Activated CD8-positive, alpha-beta memory T cell treated with anti-CD3 and anti-CD28 coated beads for 36 hours (primary cell): Measurements from ENCODE around the gene PTPRM. TPM values are rescaled to one million over a fixed set of nuclear protein-coding genes. Genes with fewer than 3 reads are reported as not detected.

Experiments used
- CTCF ChIA-PET: fragments of 350-600 bp; sonication (Branson Sonifier 250); formaldehyde crosslinking; loops from one replicate; lab custom pipeline; 2021; ENCODE audit warnings: antibody characterized with exemption; lab: Charles Lee
- POLR2A ChIA-PET: fragments of 350-600 bp; sonication (Branson Sonifier 250); formaldehyde crosslinking; loops from one replicate; lab custom pipeline; 2021; ENCODE audit warnings: antibody characterized with exemption; lab: Charles Lee
- total RNA-seq, 2 experiments: library from RNA; stranded (reverse); gene quantifications; one replicate each; pipeline ENCODE4 v1.2.3, GENCODE V29; 2021

PTPRM gene
- total RNA-seq, 2 experiments from 2014 or later, result 3.5 to 4.1 TPM

GRCh38 chr18:7901657-7902056 lies 334.5 kb downstream of the PTPRM start:
- ChIA-PET POLR2A (no interaction called here), CTCF (no interaction called here)

- ChIA-PET CTCF (no interaction called here), POLR2A (no interaction called here)
Measured at GRCh38 chr18:7902399-7902839, 335.3 kb downstream of the PTPRM start.

GRCh38 chr18:7904529-7904928 lies 337.4 kb downstream of the PTPRM start:
- POLR2A ChIA-PET, result no interaction called here
- CTCF ChIA-PET, result no interaction called here

GRCh38 chr18:7908681-7909299 lies 341.7 kb downstream of the PTPRM start:
- ChIA-PET CTCF (no interaction called here), POLR2A (no interaction called here)

- ChIA-PET POLR2A (no interaction called here), CTCF (no interaction called here)
Measured at GRCh38 chr18:7914834-7915670, 347.9 kb downstream of the PTPRM start.

- POLR2A ChIA-PET, result no interaction called here
Measured at GRCh38 chr18:7918701-7919100, 351.6 kb downstream of the PTPRM start.

GRCh38 chr18:7919565-7919964 lies 352.4 kb downstream of the PTPRM start:
- CTCF ChIA-PET, result no interaction called here
- POLR2A ChIA-PET, result no interaction called here

More at GRCh38 chr18:7918701-7919100, 351.6 kb downstream of the PTPRM start:
- CTCF ChIA-PET, result no interaction called here

GRCh38 chr18:7921938-7922587 lies 354.9 kb downstream of the PTPRM start:
- POLR2A ChIA-PET, result no interaction called here
- CTCF ChIA-PET, result no interaction called here

- POLR2A ChIA-PET, result no interaction called here
- CTCF ChIA-PET, result no interaction called here
Measured at GRCh38 chr18:7923105-7923504, 356.0 kb downstream of the PTPRM start.

GRCh38 chr18:7924616-7925015 lies 357.5 kb downstream of the PTPRM start:
- POLR2A ChIA-PET, result no interaction called here
- CTCF ChIA-PET, result no interaction called here

DNA sequence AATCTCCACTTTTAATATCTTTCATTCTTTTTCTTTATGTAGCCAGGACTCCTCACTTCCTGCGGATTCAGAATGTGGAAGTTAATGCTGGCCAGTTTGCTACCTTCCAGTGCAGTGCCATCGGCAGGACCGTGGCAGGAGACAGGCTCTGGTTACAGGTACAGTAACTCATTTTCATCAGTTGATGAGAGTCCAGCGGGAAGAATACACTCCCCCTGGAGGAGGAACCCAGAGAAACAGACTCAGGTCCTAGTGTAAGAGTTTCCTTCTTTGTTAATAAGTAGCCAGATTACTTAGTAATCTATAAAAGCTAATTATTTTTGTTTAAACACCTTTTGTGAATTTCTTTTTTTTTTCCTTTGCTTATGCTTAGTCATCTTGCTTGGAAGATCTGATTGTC lies 359.4 kb downstream of the PTPRM start:
- POLR2A ChIA-PET, result no interaction called here
- CTCF ChIA-PET, result no interaction called here

DNA sequence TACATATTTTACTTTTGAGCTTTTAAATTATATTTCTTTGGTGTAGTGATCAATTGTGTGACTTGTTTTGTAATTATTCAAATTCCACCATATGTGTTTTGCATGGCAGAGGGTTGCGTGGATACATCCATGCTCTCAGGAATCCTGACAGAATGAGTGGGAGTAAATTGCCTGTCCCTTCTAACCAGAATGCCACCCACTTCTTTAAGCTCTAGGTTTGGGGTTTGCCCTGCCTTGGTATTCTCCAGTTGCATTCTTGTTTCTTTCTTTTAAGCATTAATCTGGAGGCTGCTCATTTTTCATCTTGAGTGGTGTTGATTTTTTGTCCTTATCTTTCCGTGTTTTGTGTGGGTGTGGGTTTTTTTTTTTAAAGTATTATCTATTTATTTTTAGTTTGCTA lies 360.0 kb downstream of the PTPRM start:
- CTCF ChIA-PET, result no interaction called here
- POLR2A ChIA-PET, result no interaction called here

DNA sequence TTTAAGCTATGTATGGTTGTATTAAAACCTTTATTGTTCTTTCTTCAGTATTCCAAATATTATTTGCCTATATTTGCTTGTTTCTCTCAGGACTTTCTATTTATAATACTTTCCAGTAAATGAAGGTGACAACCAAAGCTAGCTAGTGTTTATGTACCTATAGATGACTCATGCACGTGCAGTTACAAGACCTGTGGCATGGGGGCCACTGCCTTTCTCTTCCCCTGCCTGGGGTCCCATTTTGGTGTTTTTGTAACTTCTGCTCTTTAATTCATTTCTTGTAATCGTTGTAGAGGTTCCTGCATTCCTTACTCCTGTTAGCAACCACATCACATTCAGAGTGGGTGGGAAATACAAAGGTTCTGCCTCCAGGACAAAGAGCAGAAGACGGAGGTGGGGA lies 364.6 kb downstream of the PTPRM start:
- ChIA-PET POLR2A (no interaction called here), CTCF (no interaction called here)

DNA sequence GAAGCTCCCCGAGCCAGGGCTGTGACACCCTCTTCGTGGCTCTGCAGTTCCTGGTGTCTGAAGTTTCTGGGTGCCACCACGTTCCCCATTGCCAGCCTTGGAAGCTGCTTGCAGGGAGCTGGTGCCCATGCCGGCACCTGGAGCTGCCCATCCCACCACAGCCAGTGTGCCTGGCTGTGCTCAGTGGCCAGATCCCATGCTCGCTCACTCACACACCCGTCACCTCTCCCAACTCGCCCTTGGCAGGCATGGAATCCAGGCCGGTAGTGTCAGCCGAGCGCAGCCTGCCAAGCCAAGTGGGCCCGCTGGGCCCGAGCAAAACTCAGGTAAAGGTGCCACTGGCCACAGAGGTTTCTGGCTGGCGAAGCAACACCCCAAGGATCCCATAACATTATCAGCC lies 370.2 kb downstream of the PTPRM start:
- CTCF ChIA-PET, result no interaction called here
- POLR2A ChIA-PET, result no interaction called here

DNA sequence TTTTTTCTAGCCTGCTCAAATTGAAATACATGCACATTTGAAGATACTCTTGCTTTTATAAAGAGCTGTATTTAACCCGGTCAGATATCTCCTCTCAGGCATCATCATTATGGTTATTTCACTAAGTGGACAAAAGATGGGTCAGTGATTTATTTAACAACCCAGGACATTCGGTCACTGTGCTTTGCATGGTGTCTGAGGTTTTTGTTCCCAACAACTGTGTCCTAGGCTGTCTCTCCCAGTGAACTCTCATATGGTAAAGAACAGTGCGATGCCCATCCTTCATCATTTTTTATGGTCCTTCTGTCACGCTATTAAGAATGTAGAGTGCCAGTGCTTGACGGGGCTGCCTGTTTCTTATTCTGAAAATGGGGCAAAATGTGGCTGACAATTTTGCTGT lies 372.4 kb downstream of the PTPRM start:
- CTCF ChIA-PET, result no interaction called here
- POLR2A ChIA-PET, result no interaction called here

GRCh38 chr18:7940379-7940778 lies 373.3 kb downstream of the PTPRM start:
- CTCF ChIA-PET, result no interaction called here
- POLR2A ChIA-PET, result no interaction called here

DNA sequence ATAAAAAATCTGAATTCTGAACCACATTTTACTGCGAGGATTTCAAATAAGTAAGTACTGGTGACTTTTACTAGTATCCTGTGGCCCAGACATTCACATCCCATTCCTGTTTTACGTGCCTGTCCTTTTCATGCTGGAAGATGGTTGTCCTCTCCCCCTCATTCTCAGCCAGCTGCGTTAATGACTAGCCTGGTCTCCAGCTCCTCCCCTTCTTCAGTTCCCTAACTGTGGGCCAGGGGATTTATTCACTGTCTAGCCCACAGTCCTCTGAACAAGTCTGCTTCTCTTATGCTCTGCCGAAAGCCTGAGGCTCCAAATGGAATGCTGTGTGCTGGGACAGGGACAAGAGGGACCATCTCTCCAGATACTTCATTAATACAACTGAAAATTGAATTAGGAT lies 373.9 kb downstream of the PTPRM start:
- ChIA-PET CTCF (no interaction called here), POLR2A (no interaction called here)

DNA sequence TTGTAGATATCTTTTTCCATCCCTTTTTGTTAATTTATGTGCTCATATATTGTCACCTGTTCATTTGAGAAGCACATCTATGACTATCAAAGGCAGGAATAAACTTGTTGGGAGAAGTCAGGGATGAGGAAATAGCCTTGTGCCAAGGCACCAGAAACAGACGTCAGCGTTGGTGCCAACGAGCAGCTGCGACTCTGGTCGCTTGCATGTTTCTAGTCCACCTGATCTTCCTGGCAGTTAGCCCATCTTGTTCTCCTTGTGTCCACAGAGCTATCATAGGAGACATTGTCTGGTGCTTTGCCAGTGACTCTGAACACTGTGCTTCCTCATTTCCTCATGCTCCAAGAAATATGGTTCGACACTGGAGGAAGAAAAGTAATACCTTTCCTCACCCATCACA lies 374.4 kb downstream of the PTPRM start:
- CTCF ChIA-PET, result no interaction called here
- POLR2A ChIA-PET, result no interaction called here

- ChIA-PET POLR2A (no interaction called here), CTCF (no interaction called here)
Measured at GRCh38 chr18:7945882-7946281, 378.8 kb downstream of the PTPRM start.

DNA sequence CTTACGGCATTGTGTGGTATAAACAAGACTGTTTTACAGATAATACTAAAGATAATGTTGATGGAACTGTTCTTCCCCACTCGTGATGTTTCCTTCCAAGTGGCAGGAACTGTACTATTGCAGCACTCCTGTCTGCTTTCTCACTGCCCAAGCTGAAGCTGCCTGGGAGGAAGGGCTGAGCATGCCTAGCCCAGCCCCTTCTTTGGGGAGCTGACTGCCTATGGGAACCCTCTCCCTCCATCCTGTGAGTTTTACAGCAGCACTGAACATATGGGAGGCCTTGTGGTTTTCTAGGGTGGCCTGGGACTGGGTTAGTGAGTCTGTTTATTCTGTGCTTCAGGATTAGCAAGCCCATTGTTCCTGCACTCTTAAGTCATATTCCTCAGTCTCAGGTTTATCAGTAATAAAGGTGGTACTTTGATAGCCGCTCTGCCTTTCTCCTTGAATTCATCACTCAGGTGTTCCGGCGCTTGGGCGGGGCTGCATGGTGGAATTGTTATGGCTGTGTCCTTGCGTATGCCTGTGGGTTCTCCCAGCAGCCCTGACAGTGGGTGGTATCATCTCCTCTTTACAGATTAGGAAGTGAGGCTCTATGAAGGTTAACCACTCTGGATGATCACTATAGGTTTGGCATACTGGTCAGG lies 379.7 kb downstream of the PTPRM start:
- ChIA-PET POLR2A (no interaction called here), CTCF (no interaction called here)
